OCI-LY7 (cell line): Measurements from ENCODE around the gene MTF1. TPM values are rescaled to one million over a fixed set of nuclear protein-coding genes. Genes with fewer than 3 reads are reported as not detected.

Experiments
- BruUV-seq: library from RNA; stranded (reverse); fragments of 400-500 nt; replicated peaks from 2 replicates; lab custom pipeline; 2021; lab: Mats Ljungman, UMichigan
- CTCF ChIA-PET: fragments of 300-600 bp; sonication (Branson Sonifier 250); formaldehyde crosslinking; loops from one replicate; lab custom pipeline; 2022; ENCODE audit warnings: antibody characterized with exemption; ENCODE audit not compliant: unreplicated experiment; lab: Charles Lee
- POLR2A ChIA-PET: fragments of 300-600 bp; sonication (Branson Sonifier 250); formaldehyde crosslinking; loops from one replicate; lab custom pipeline; 2022; ENCODE audit warnings: antibody characterized with exemption; lab: Charles Lee
- DNase-seq: peaks from one replicate; pipeline ENCODE4 v3.0.0-alpha.2; 2015; ENCODE audit warnings: low spot score
- H2AFZ ChIP-seq: fragments of 200-600 bp; sonication (generic), shearing (Covaris generic); 2 replicates; pipeline ENCODE4 v1.6.1; 2014; ENCODE audit warnings: mild to moderate bottlenecking, antibody characterized with exemption, low read length, moderate library complexity
- H3K27ac ChIP-seq: fragments of 200-600 bp; sonication (generic); 2 replicates; pipeline ENCODE4 v1.5.1; 2014; ENCODE audit warnings: mixed run types, low read depth, mild to moderate bottlenecking, moderate library complexity, low read length, inconsistent platforms; ENCODE audit not compliant: poor library complexity, severe bottlenecking
- H3K36me3 ChIP-seq: fragments of 200-600 bp; sonication (generic); 2 replicates; pipeline ENCODE4 v1.6.1; 2014; ENCODE audit warnings: mild to moderate bottlenecking, antibody characterized with exemption, low read length, moderate library complexity, mixed read lengths; ENCODE audit not compliant: insufficient read depth
- H3K4me1 ChIP-seq: fragments of 200-600 bp; sonication (generic); 2 replicates; pipeline ENCODE4 v1.5.1; 2014; ENCODE audit warnings: mild to moderate bottlenecking, low read length; ENCODE audit not compliant: insufficient read depth, poor library complexity, severe bottlenecking
- H3K4me2 ChIP-seq: fragments of 200-600 bp; sonication (generic); 2 replicates; pipeline ENCODE4 v1.6.1; 2014; ENCODE audit warnings: mild to moderate bottlenecking, low read length
- H3K4me3 ChIP-seq: fragments of 200-600 bp; sonication (generic); 2 replicates; pipeline ENCODE4 v1.5.1; 2014; ENCODE audit warnings: mild to moderate bottlenecking, low read depth, low read length; ENCODE audit not compliant: poor library complexity, severe bottlenecking
- H3K79me2 ChIP-seq: fragments of 200-600 bp; sonication (generic); 2 replicates; pipeline ENCODE4 v1.6.1; 2016; ENCODE audit warnings: low read depth, mild to moderate bottlenecking, low read length, moderate library complexity, mixed read lengths; ENCODE audit not compliant: insufficient read depth
- H3K9me2 ChIP-seq: fragments of 200-600 bp; sonication (generic); 2 replicates; pipeline ENCODE4 v1.6.1; 2016; ENCODE audit warnings: mild to moderate bottlenecking, low read length, mixed read lengths; ENCODE audit not compliant: insufficient read depth
- H3K9me3 ChIP-seq: fragments of 200-600 bp; sonication (generic); 2 replicates; pipeline ENCODE4 v1.6.1; 2014; ENCODE audit warnings: mild to moderate bottlenecking, mixed run types, low read length, mixed read lengths
- H4K20me1 ChIP-seq: fragments of 200-600 bp; sonication (generic); 2 replicates; pipeline ENCODE4 v1.6.1; 2014; ENCODE audit warnings: mild to moderate bottlenecking, antibody characterized with exemption, low read length, moderate library complexity, mixed read lengths; ENCODE audit not compliant: insufficient read depth
- EZH2phosphoT487 ChIP-seq: fragments of 200-600 bp; sonication (generic); IDR thresholded peaks from 2 replicates; pipeline ENCODE4 v1.6.1; 2018; ENCODE audit warnings: low read depth, borderline replicate concordance, mild to moderate bottlenecking, mixed run types, antibody characterized with exemption, low read length, moderate library complexity, mixed read lengths
- intact Hi-C: fragments of 100-400 bp; cut with micrococcal nuclease; formaldehyde crosslinking; loops from one replicate; pipeline ENCODE4 v1.10.0; 2022; ENCODE audit not compliant: unreplicated experiment
- total RNA-seq, 2 experiments: library from RNA; depleted of rRNA in 1 of 2; stranded (reverse); fragments of >200 nt in 1 of 2; shearing (Covaris generic) in 1 of 2; gene quantifications; 2 replicates each; pipeline ENCODE4 v1.2.3, GENCODE V29; 2014 to 2022
- TF ChIP-seq, protein P1 (sequence below): fragments of 200-600 bp; sonication (generic); conservative IDR thresholded peaks from 2 replicates; pipeline ENCODE4 v1.5.1; 2014; ENCODE audit warnings: mild to moderate bottlenecking, antibody characterized with exemption, low read length, moderate library complexity, mixed read lengths

Gene MTF1
- total RNA-seq, 2 experiments from 2014 or later: 1.8 to 16.5 TPM

DNA sequence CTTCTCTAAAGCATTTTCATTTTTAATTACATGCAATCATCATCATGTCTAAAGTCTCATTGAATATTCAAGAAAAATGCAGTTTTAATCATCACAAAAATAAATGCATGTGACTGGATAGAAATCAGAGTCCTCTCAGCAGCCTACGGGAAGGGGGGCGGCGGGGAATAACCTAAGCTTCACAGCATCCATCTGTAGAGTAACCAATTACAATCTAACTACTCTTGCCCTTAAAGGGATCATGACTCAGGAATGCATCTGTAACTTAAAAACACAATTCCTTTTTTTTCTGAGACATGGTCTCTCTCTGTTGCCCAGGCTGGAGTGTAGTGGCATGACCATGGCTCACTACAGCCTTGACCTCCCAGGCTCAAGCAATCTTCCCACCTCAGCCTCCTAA, 22.6 kb downstream of the MTF1 start:
- intact Hi-C loops: no loop called here
- ChIA-PET POLR2A (interaction anchor here (0.6 to 0.7 kb wide), 3 partner anchors 10 to 306 kb away, joined by 3 to 7 read pairs (median 3); no protein-coding TSS in a partner anchor), CTCF (no interaction called here)

DNA sequence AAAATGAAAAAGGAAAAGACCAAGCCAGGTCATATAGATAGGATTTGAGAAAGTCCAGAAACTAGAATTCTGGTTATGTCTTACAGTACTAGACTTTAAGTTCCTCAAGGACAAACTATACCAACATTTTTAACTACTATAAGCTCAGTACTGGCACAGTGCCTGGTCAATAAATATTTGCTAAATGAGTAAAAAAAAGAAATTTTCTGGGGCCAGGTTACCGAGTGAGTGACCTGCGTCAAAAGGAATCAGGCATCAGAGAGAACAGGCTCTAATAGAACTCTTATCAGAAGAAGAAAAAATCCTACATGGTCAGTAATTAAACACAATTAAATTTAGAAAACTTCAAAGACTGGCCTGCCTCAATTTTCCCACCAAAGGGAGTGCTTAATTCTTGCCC, 27.6 kb downstream of the MTF1 start:
- Histone ChIP-seq H3K4me1 (no peaks in the 10 kb centered on the region), H3K27ac (no peak overlapping the region), H3K36me3 (peaks cover 87% of the 10 kb centered on the region), H3K4me2 (no peak overlapping the region), H2AFZ (no peak overlapping the region), H3K4me3 (no peak overlapping the region), H3K79me2 (no peaks in the 10 kb centered on the region), H4K20me1 (no peaks in the 10 kb centered on the region), H3K9me2 (no peaks in the 10 kb centered on the region), H3K9me3 (no peaks in the 10 kb centered on the region)
- POLR2A ChIA-PET: interaction anchor here (0.5 kb wide), 1 partner anchor 61 kb away, joined by 5 read pairs; no protein-coding TSS in a partner anchor
- intact Hi-C loops: no loop called here
- no peak for TF ChIP-seq EZH2phosphoT487
- TF ChIP-seq, protein P1, sequence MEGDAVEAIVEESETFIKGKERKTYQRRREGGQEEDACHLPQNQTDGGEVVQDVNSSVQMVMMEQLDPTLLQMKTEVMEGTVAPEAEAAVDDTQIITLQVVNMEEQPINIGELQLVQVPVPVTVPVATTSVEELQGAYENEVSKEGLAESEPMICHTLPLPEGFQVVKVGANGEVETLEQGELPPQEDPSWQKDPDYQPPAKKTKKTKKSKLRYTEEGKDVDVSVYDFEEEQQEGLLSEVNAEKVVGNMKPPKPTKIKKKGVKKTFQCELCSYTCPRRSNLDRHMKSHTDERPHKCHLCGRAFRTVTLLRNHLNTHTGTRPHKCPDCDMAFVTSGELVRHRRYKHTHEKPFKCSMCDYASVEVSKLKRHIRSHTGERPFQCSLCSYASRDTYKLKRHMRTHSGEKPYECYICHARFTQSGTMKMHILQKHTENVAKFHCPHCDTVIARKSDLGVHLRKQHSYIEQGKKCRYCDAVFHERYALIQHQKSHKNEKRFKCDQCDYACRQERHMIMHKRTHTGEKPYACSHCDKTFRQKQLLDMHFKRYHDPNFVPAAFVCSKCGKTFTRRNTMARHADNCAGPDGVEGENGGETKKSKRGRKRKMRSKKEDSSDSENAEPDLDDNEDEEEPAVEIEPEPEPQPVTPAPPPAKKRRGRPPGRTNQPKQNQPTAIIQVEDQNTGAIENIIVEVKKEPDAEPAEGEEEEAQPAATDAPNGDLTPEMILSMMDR: no peak
- no peak for DNase-seq
- BruUV-seq: no TSS peak
- CTCF ChIA-PET: no interaction called here

More for the DNA sequence above, 22.6 kb downstream of the MTF1 start:
- BruUV-seq: no TSS peak
- TF ChIP-seq, protein P1: no peak
- TF ChIP-seq EZH2phosphoT487: no peak
- no peaks in the 10 kb centered on the region for H3K9me3 ChIP-seq
- H3K4me3 ChIP-seq: no peak overlapping the region
- peaks cover 86% of the 10 kb centered on the region for H3K36me3 ChIP-seq
- no peak overlapping the region for H3K27ac ChIP-seq
- DNase-seq: no peak
- H4K20me1 ChIP-seq: no peaks in the 10 kb centered on the region
- no peaks in the 10 kb centered on the region for H3K79me2 ChIP-seq
- H3K4me1 ChIP-seq: no peaks in the 10 kb centered on the region
- no peaks in the 10 kb centered on the region for H3K9me2 ChIP-seq
- H2AFZ ChIP-seq: no peak overlapping the region
- H3K4me2 ChIP-seq: no peak overlapping the region

DNA sequence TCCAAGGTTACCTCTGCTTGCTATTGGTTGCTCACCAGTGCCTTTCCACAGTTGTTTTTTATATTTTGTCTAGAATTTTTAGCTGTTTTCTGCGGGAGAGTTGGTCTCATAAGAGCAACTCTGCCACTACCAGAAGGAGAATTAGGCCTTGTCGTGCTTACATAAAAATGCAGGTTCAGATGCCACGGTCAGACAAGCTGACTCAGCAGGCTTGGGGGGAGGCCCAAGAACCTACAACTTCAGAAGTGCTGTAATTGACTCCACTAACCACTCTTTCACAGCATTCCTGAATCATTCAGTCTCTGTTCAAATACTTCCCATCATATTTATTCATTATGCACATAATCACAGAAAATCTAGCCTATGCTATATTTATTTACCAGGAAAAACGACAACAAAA, 28.3 kb downstream of the MTF1 start:
- no peak for DNase-seq
- Histone ChIP-seq H3K4me1 (no peaks in the 10 kb centered on the region), H3K9me3 (no peaks in the 10 kb centered on the region), H3K79me2 (no peaks in the 10 kb centered on the region), H4K20me1 (no peaks in the 10 kb centered on the region), H3K9me2 (no peaks in the 10 kb centered on the region), H3K4me3 (no peak overlapping the region), H3K4me2 (no peak overlapping the region), H3K36me3 (peaks cover 85% of the 10 kb centered on the region), H2AFZ (no peak overlapping the region), H3K27ac (no peak overlapping the region)
- POLR2A ChIA-PET: no interaction called here
- CTCF ChIA-PET: interaction anchor here (0.5 kb wide), 1 partner anchor 430 kb away, joined by 4 read pairs; no protein-coding TSS in a partner anchor
- intact Hi-C loops: no loop called here
- TF ChIP-seq, protein P1: no peak
- BruUV-seq: no TSS peak
